GM21528 (cell line): ENCODE measurements around the gene CYTL1.
A peak's percentile ranks its signal among the peaks of the same experiment; 100 is the strongest.
"Not testable (repeated sequence)": the region's sequence is repeated elsewhere in the genome, so short reads cannot be mapped to it uniquely, and the experiment has no call there.

Experiments used
- ATAC-seq: cut with Tn5 transposase; IDR thresholded peaks from one replicate; pipeline ENCODE4 v1.9.1; 2021; ENCODE audit warnings: mild to moderate bottlenecking, moderate library complexity; ENCODE audit not compliant: unreplicated experiment, low FRiP score

The CYTL1 gene, protein sequence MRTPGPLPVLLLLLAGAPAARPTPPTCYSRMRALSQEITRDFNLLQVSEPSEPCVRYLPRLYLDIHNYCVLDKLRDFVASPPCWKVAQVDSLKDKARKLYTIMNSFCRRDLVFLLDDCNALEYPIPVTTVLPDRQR

GRCh38 chr4:5019274-5019673 lies at the start of gene CYTL1:
CYTL1 (minus strand) TSS chr4:5019458; CDS start chr4:5019445, 13 bp downstream.
- no peak for ATAC-seq

DNA sequence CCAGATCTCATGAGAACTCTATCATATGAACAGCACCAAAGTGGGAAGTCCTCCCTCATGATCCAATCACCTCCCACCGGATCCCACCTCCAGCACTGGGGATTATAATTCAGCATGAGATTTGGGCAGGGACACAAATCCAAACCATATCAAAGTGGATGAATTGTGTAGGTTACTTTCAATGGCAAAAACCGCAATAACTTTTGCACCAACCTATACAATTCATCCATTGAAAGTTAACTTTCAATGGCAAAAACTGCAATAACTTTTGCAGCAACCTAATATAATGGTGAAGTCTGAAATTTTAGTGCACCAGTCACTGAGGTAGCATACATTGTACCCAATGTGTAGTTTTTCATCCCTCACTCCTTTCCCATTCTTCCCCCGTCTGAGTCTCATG lies 48.6 kb upstream of the CYTL1 start:
- no peak for ATAC-seq

- ATAC-seq: not testable (repeated sequence)
These were observed 47.7 kb upstream of the CYTL1 start for GRCh38 chr4:5066968-5067367.

GRCh38 chr4:5066101-5066500 lies 46.8 kb upstream of the CYTL1 start:
- no peak for ATAC-seq

DNA sequence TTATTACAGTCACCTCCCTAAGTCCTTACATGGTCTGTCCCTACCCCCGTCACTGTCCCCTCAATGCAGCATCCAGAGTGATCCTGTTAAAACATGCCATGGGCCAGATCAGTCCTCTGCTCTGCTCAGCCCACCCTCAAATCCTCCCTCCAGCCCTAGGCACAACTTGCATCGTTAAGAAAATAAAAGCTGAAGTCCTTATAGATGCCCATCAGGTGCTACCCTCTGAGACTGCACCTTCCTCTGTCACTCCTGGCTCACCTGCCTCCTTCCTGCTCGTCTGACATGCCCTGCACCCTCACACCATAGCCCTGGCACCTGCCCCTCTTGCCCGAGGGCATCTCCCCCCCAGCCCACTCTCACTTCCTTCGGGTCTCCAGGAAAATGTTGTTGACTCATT lies 36.2 kb upstream of the CYTL1 start:
- no peak for ATAC-seq

- no peak for ATAC-seq
These were observed 35.3 kb upstream of the CYTL1 start for GRCh38 chr4:5054532-5054931.

GRCh38 chr4:5052726-5053425 lies 33.6 kb upstream of the CYTL1 start:
- ATAC-seq: no peak

- no peak for ATAC-seq
These were observed 33.0 kb upstream of the CYTL1 start for GRCh38 chr4:5052204-5052702.

DNA sequence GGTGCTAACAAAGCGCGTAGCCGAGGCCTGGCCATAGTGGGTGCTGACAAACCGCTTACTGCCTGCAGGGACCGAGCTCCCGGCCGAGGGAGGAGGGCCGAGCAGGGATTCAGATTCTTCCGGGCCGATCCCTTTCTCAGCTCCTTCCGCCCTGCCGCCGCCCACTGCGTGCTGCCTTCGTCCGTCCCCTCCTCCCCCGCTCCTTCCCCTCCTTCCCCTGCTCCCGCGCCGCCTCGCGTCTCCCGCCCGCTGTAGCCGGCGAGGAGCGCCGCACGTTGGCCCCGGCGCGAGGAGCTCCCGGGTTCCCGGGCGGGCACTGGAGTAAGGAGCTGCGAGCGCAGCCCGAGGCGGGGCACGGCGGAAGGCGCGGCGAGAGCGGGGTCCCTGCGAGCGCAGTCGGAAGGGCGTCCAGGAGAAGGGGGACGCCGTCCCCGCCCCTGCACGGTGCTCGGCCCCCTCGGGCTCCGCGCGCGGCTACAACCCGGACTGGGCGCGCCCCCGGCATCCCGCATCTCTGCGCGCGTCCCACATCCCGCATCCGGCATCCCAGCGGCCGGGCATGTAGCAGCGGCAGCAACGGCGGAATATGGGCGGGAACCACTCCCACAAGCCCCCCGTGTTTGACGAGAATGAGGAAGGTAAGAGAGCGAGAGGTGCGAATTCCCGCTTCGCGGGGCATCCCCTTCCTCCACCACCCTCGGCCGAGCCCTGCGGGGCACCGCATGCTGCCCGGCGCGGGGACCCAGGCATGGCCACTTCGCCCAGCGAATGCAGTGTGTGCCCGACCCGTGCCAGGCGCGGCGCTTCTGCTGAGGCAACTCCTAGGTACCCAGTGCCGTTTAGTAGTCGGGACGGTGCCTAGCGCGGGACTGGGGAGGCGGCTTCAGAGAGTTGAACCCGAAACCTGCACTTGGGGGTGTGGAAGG lies 32.3 kb upstream of the CYTL1 start, which contains the start of gene STK32B:
Gene STK32B, plus strand, starts transcription at position 203 of the 926 bp plus-strand sequence.
- ATAC-seq: no peak

DNA sequence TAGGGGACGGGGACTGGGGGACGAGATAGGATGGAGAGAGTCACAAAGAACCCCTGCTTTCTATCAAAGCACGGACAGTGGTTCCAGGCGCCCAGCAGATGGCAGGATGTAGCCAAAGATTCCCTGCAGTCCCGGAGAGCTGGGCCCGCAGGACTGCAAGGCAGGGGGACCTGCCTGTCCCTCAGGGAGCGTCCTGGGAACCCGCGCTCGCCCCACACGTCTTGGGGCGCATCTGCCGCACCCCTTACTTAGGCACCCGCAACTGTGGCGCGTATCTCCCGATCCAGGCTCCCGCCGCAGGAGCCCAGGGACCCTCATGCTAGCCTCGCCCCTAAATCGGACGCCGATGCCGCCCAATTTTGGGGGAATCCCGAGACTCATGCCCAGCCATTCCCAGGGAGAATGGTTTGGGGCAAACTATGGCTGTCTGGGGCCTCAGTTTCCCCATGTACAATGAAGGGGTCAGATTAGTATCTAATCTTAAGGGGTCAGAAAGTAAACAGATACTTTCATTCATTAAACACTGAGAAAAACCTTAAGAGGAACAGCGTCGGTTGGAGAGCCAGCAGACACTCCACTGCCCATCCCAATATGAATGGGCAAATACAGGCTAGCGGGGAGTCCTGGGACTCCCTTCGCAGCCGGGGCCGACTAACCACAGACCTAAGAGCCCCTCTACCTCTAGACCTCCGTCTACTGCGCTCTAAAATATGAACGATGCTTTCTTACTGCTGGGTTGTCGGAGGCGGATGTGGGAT lies 31.4 kb upstream of the CYTL1 start:
- ATAC-seq: peak; percentile 61

- ATAC-seq: no peak
These were observed 29.5 kb upstream of the CYTL1 start for GRCh38 chr4:5048721-5049120.

- no peak for ATAC-seq
These were observed 25.8 kb upstream of the CYTL1 start for GRCh38 chr4:5045097-5045496.

GRCh38 chr4:5044341-5044740 lies 25.1 kb upstream of the CYTL1 start:
- ATAC-seq: no peak

GRCh38 chr4:5043579-5043978 lies 24.3 kb upstream of the CYTL1 start:
- no peak for ATAC-seq

DNA sequence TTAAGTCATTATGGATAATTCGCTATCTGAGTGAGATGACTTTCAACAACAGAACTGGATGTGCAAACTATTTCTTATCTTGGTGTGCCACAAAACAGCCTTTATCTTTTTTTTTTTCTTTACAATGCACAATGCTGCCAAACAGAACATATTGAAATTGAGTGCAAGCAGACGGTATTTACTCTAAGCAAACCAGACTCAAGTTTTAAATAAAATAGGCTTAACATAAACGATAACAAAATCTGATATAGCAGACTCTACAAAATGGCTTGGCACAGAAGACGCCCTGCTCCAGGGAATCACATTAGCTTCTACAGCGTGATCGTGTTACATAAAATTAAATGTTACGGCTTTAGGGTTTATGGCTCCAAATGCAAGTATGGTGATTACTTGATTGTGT lies 22.4 kb upstream of the CYTL1 start:
- ATAC-seq: no peak

GRCh38 chr4:5040856-5041620 lies 21.8 kb upstream of the CYTL1 start:
- ATAC-seq: no peak

DNA sequence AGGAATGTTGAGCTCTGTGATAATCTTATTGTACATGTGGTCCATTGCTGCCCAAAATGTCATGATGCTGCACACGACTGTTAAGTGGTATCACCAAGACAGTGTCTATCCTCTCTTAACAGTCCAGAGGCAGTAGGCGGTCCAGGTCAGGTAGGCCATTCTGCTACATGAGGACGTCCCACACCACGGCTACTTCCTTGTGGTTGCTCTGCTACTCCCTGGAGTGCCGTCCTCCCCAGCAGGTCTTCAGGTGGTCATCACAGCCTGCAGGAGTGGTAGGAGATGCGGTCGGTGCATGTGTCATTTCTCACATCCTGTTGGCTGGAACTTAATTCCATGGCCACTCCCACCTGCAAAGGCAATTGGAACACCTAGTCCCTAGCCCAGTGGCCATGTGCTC lies 20.5 kb upstream of the CYTL1 start:
- ATAC-seq: no peak

DNA sequence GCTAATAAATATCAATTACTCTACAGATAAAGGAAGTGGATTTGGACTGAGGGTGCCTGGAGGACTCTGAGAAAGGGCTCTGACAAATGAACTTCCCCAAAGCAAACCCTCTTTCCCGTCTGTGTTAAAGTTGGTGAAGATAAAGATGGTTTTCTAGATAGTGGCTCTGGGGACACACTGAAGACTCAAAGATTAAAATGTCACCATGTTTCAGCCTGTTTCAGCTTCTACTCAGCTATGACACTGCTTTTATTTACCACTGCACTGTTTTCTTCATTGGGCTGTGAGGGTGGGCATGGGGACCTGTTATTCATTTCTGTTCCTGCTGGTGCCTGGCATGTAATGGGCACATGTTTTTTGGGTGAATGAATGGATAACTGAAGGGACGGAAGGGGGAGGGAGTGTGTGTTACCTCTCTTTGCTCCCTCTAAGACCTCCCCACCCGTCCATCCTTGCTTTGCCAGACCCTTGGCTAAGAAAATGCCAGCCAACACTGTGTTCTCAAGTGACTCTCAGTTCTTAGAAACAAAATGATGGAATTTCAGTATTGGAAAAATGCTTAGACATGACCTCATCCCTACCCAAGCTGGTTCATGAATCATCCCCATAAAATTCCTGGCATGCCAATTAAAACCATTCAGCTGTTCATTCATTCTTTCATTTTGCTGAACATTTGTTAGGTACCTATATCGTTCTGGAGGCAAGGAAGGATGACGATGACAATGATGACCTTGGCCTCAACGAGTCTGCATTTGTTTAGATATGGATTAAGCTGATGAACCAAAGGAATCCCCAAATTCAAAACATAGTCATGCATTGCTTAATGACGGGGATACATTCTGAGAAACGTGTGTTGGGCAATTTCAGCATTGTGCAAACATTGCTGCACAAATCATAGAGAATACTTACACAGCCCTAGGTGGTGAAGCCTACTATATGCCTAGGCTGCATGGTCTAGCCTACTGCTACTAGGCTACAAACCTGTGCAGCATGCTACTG lies 18.6 kb upstream of the CYTL1 start:
- ATAC-seq: no peak

GRCh38 chr4:5036239-5036638 lies 17.0 kb upstream of the CYTL1 start:
- no peak for ATAC-seq
